ENCODE results near the gene CINP. TPM values are rescaled to one million over a fixed set of nuclear protein-coding genes. Genes with fewer than 3 reads are reported as not detected.

The CINP gene
- total and polyA plus RNA-seq, 2 of the 8 experiments (the other 6 are each of a cell fraction or from before 2014, with no cell fraction given) = 47.8 to 51.6 TPM

DNA sequence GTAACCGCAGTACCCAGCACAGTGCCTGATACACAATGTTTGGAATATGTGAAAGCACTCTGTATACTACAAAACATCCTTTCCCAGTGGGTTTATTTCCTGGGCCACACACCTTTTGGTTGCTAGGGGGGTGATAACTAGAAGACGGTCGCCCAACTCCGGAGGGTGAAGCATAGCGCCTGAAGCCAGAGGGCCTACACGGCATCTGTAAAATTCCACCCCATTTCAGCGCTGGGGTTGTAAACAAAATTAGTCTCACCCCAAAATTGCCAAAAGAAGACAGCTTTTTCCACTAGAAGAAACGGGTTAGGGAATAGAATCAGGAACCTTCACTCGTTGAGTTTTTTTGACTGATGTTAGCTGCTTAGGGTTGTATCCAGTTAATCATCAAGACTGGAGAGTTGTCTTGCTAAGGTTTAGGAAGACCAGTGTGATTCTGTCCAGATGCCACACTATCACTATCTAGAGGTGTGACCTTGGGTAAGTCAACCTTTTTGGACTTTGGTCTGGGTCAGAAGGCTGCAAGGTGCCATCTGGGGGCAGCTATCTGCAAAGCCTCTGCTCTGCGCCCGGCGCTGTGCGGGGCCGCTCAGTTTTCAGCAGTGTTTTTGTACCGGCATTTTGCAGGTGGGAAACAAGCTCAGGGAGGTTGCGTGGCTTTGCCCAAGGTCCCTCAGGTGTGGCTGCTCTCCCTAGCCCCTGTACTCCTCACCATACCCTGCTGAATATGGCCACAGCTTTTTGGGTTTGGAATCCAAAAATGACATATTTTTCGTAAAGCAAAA lies 41.8 kb downstream of the CINP start:
- WGBS, 2 experiments (ENCODE audit: extremely low coverage in 1 of 2, insufficient coverage in 1 of 2, insufficient read length in 1 of 2, insufficient replicate concordance in 2 of 2, low coverage in 1 of 2, low lambda C conversion rate in 2 of 2, missing lambda C conversion rate in 1 of 2) = 93% methylated on average over 17 of the region's 17 CpGs; no CpG with 5 or more reads in 1 of the 2 experiments
- Histone ChIP-seq H3K9me3 (ENCODE audit: insufficient read depth in 2 of 2, low read depth in 1 of 2, low read length in 1 of 2) (no peaks in the 10 kb centered on the region), H2AFZ (ENCODE audit: low read length) (no peak overlapping the region), H3K27me3 (replicated peaks in 1 of 4; ENCODE audit: control insufficient read depth in 3 of 4, extremely low read depth in 1 of 4, insufficient read depth in 3 of 4, low read length in 3 of 4) (0 out of 7 replicates have a peak, but pooled peaks cover 0 to 2% (median 0%) of the 10 kb centered on the region in 4 experiments), H4K91ac (replicated peaks; ENCODE audit: insufficient read length, low read length) (no peak overlapping the region), H4K8ac (ENCODE audit: extremely low read depth, insufficient read depth, low read length) (no peak overlapping the region; the same call in 1 of the 2 replicates), H3K4me2 (ENCODE audit: insufficient read depth in 1 of 2, low read depth in 2 of 2, low read length in 2 of 2) (peak overlapping the region; percentile 72 to 83), H3K18ac (ENCODE audit: extremely low read depth, low read length) (no peak overlapping the region), H3K36me3 (ENCODE audit: control insufficient read depth in 2 of 4, insufficient read depth in 4 of 4, low read length in 3 of 4) (peaks cover 0 to 1% (median 0%) of the 10 kb centered on the region in 4 experiments; a peak in 1 of 8 replicates), H3K4ac (replicated peaks; ENCODE audit: insufficient read length, low read depth, low read length) (no peak overlapping the region), H2BK15ac (ENCODE audit: low read length) (no peak overlapping the region), H2BK5ac (ENCODE audit: low read depth, low read length) (no peak overlapping the region), H3K4me1 (replicated peaks in 1 of 4; ENCODE audit: control insufficient read depth in 3 of 4, insufficient read depth in 4 of 4, low read length in 3 of 4) (peaks cover 0 to 9% (median 4%) of the 10 kb centered on the region in 4 experiments; a peak in 4 of 7 replicates), H3K79me1 (ENCODE audit: low read depth, low read length) (no peaks in the 10 kb centered on the region; the same call in 1 of the 2 replicates), H2BK20ac (ENCODE audit: low read length) (no peak overlapping the region), H3K23ac (ENCODE audit: insufficient read length) (no peak overlapping the region), H4K20me1 (replicated peaks in 1 of 2; ENCODE audit: control insufficient read depth in 1 of 2, insufficient read depth in 2 of 2, low read length in 2 of 2) (peaks cover 0 to 2% of the 10 kb centered on the region in 2 experiments), H2BK12ac (ENCODE audit: low read depth, low read length) (no peak overlapping the region), H4K5ac (ENCODE audit: insufficient read length, low read depth, low read length) (no peak overlapping the region), H3K14ac (ENCODE audit: insufficient read length) (no peak overlapping the region), H2BK120ac (replicated peaks; ENCODE audit: low read depth, low read length) (no peak overlapping the region), H3K23me2 (ENCODE audit: low read depth, low read length) (peaks cover 17% of the 10 kb centered on the region), H3K56ac (replicated peaks; ENCODE audit: insufficient read length, low read depth, low read length) (no peak overlapping the region), H3K27ac (ENCODE audit: low read depth, low read length) (no peak overlapping the region), H3K9ac (replicated peaks in 1 of 4; ENCODE audit: extremely low read depth in 1 of 4, low read depth in 3 of 4, low read length in 3 of 4) (peak overlapping the region in 2 of 4 experiments; percentile 63; a peak in 3 of 7 replicates), H3K79me2 (ENCODE audit: control insufficient read depth in 1 of 2, insufficient read depth in 2 of 2, low read length in 2 of 2) (no peaks in the 10 kb centered on the region; a peak in 1 of 4 replicates), H2AK5ac (ENCODE audit: low read depth, low read length) (no peak overlapping the region), H3K4me3 (ENCODE audit: extremely low read depth in 1 of 4, insufficient read depth in 2 of 4, low read depth in 3 of 4, low read length in 4 of 4) (peak overlapping the region; percentile 78 to 97 (median 86))
- FAIRE-seq = no peak
- no peak for DNase-seq (ENCODE audit: low read depth in 1 of 2, low spot score in 2 of 2)
- 0 out of 3 replicates have a peak, but pooled peaks of 1 of the 2 experiments have one; percentile 14 for TF ChIP-seq POLR2A (IDR thresholded peaks at IDR 0.05; ENCODE audit: control extremely low read depth in 1 of 2, low read depth in 2 of 2, low read length in 2 of 2)
- TF ChIP-seq KDM4A (IDR thresholded peaks at IDR 0.05; ENCODE audit: low read depth, low read length, severe bottlenecking) = no peak
- CTCF ChIA-PET (ENCODE audit: partially characterized antibody) = interaction anchor here (0.6 to 3.7 kb wide), 9 partner anchors 12 to 225 kb away, joined by 3 to 22 read pairs (median 4); partner anchors contain the start of gene MOK
- POLR2A ChIA-PET (ENCODE audit: partially characterized antibody) = interaction anchor here (0.8 to 1.6 kb wide), 4 partner anchors 14 to 233 kb away, joined by 3 to 5 read pairs (median 3); no protein-coding TSS in a partner anchor
